ENCODE data around the gene RRP9. TPM values are rescaled to one million over a fixed set of nuclear protein-coding genes. Genes with fewer than 3 reads are reported as not detected.
"Not testable (repeated sequence)": the region's sequence is repeated elsewhere in the genome, so short reads cannot be mapped to it uniquely, and the experiment has no call there.

Gene RRP9
- total and polyA plus RNA-seq, 10 of the 15 experiments (the other 5 are each of a cell fraction or from before 2014, with no cell fraction given) = 4.7 to 91.5 (median 41.7) TPM

- H3K9ac ChIP-seq (ENCODE audit: control insufficient read depth, insufficient read depth, low read length); CTCF ChIA-PET; H4K20me1 ChIP-seq (ENCODE audit: control insufficient read depth, insufficient read depth); H3K27me3 ChIP-seq (replicated peaks in 1 of 2; ENCODE audit: control insufficient read depth in 2 of 2, insufficient read depth in 2 of 2, low read length in 1 of 2); H3K4me1 ChIP-seq (ENCODE audit: control insufficient read depth, insufficient read depth, low read length); H3K27ac ChIP-seq (ENCODE audit: control insufficient read depth, insufficient read depth); SMC1A ChIA-PET (ENCODE audit: uncharacterized antibody, unreplicated experiment); H3K4me2 ChIP-seq (ENCODE audit: control insufficient read depth, insufficient read depth); FAIRE-seq; H3K9me3 ChIP-seq (replicated peaks; ENCODE audit: control insufficient read depth, insufficient read depth, low read length); H3K79me2 ChIP-seq (ENCODE audit: control insufficient read depth, insufficient read depth, low read length); H3K4me3 ChIP-seq; DNase-seq (ENCODE audit: low read depth, low spot score); intact Hi-C loops (cut with micrococcal nuclease; ENCODE audit: unreplicated experiment); H3K36me3 ChIP-seq (ENCODE audit: control insufficient read depth in 2 of 2, insufficient read depth in 2 of 2, low read length in 1 of 2); ATAC-seq; BruUV-seq (replicated peaks); POLR2A ChIA-PET; RAD21 ChIA-PET (ENCODE audit: unreplicated experiment); H2AFZ ChIP-seq (ENCODE audit: control insufficient read depth, low read depth, low read length); in situ Hi-C loops (cut with MboI): not testable (repeated sequence)
- WGBS (ENCODE audit: insufficient coverage, insufficient replicate concordance, low lambda C conversion rate, missing lambda C conversion rate) = under 1% methylated on average over 7 of the region's 7 CpGs
Observed at GRCh38 chr3:51902361-51902760, 39.3 kb downstream of the RRP9 start.

GRCh38 chr3:51900043-51900442 is 41.7 kb downstream of the RRP9 start:
- RAD21 ChIA-PET (ENCODE audit: unreplicated experiment) = not testable (repeated sequence)

More at GRCh38 chr3:51900043-51900442, 41.7 kb downstream of the RRP9 start:
- H3K9me3 ChIP-seq (replicated peaks; ENCODE audit: control insufficient read depth, insufficient read depth, low read length); FAIRE-seq; H3K9ac ChIP-seq (ENCODE audit: control insufficient read depth, insufficient read depth, low read length); BruUV-seq (replicated peaks); SMC1A ChIA-PET (ENCODE audit: uncharacterized antibody, unreplicated experiment); H3K36me3 ChIP-seq (ENCODE audit: control insufficient read depth in 2 of 2, insufficient read depth in 2 of 2, low read length in 1 of 2); H3K27me3 ChIP-seq (replicated peaks in 1 of 2; ENCODE audit: control insufficient read depth in 2 of 2, insufficient read depth in 2 of 2, low read length in 1 of 2); H3K4me3 ChIP-seq; CTCF ChIA-PET; H3K27ac ChIP-seq (ENCODE audit: control insufficient read depth, insufficient read depth); H3K4me2 ChIP-seq (ENCODE audit: control insufficient read depth, insufficient read depth); H3K79me2 ChIP-seq (ENCODE audit: control insufficient read depth, insufficient read depth, low read length); H2AFZ ChIP-seq (ENCODE audit: control insufficient read depth, low read depth, low read length); POLR2A ChIA-PET; DNase-seq (ENCODE audit: low read depth, low spot score); intact Hi-C loops (cut with micrococcal nuclease; ENCODE audit: unreplicated experiment); H3K4me1 ChIP-seq (ENCODE audit: control insufficient read depth, insufficient read depth, low read length); H4K20me1 ChIP-seq (ENCODE audit: control insufficient read depth, insufficient read depth); in situ Hi-C loops (cut with MboI); ATAC-seq: not testable (repeated sequence)
- 9% methylated on average over 6 of the region's 7 CpGs for WGBS (ENCODE audit: insufficient coverage, insufficient replicate concordance, low lambda C conversion rate, missing lambda C conversion rate)
